Measurements from ENCODE around the gene POTEJ. TPM values are rescaled to one million over a fixed set of nuclear protein-coding genes. Genes with fewer than 3 reads are reported as not detected.
"Not testable (repeated sequence)": the region's sequence is repeated elsewhere in the genome, so short reads cannot be mapped to it uniquely, and the experiment has no call there.

Gene POTEJ
- total RNA-seq, 1 donor from 2014 or later, result not detected

GRCh38 chr2:130601648-130602302, 9.5 kb upstream of the POTEJ start:
- not testable (repeated sequence) for DNase-seq (ENCODE audit: extremely low read depth, low read depth, low spot score)

- not testable (repeated sequence) for DNase-seq (ENCODE audit: extremely low read depth, low read depth, low spot score)
Measured at GRCh38 chr2:130608276-130609001, 2.8 kb upstream of the POTEJ start.

- DNase-seq (ENCODE audit: extremely low read depth, low read depth, low spot score), result not testable (repeated sequence)
Measured at GRCh38 chr2:130609002-130609920, 2.0 kb upstream of the POTEJ start.

DNA sequence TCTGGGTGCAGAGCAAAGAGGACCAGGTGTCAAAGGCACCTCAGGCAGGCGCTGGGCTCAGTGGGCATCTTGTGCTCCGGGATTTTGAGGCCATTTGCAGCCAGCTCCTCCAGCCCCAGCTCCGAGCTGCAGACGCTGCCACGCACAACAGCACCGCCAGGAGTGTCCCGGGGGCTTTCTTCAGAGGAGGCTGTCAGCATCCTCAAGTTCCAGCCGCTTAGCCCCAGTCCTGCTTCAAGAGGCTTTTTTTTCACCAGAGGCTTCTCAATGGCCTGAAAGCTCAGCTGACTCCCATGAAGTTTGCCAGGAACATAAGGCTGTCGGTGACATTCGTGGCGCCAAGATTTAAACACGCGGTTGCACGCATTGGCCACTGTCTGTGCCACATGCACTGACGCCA, 754 bp upstream of the POTEJ start:
- DNase-seq (ENCODE audit: extremely low read depth, low read depth, low spot score), result not testable (repeated sequence)

DNA sequence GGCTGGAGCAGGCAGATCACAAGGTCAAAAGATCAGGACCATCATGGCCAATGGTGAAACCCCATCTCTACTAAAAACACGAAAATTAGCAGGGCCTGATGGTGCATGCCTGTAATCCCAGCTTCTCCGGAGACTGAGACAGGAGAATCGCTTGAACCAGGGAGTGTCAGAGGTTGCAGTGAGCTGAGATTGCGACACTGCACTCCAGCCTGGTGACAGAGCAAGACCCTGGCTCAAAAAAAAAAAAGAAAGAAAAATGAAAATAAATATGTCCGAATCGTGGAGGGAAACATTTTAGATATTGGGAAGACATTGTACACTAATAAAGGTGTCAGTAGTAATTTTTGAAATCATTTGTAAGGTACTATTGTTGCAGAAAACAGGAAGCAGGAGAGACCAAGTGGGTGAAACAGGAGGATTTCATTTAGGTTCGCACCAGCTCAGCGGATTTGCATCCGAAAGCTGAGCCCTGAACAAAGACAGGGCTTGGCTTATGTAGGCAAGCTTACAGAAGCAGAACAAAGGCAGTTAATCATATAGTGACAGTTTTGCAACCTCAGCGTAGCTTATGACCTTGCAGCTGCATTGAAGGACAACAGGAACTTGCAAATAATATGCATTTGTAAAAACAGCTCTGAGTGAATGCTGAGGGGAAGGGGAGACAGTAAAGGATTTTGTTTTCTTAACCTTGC, 17.7 kb downstream of the POTEJ start:
- not testable (repeated sequence) for DNase-seq (ENCODE audit: extremely low read depth, low read depth, low spot score)

DNA sequence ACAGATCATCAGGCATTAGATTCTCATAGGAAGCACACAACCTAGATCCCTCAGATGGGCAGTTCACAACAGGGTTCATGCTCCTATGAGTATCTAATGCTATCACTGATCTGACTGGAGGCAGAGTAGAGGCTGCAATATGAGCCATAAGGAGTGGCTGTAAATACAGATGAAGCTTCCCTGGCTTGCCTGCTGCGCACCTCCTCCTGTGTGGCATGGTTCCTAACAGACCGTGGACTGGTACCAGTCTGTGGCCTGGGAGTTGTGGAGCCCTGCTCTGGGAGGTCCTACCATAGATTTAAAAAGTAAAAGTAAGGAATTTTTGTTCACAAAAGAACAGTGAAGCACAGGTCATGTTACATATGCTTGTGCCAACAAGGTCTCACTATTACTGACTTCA, 27.7 kb downstream of the POTEJ start:
- not testable (repeated sequence) for DNase-seq (ENCODE audit: extremely low read depth, low read depth, low spot score)

- DNase-seq (ENCODE audit: extremely low read depth, low read depth, low spot score), result not testable (repeated sequence)
Measured at GRCh38 chr2:130641688-130642087, 30.4 kb downstream of the POTEJ start.

GRCh38 chr2:130649285-130649684, 38.0 kb downstream of the POTEJ start:
- DNase-seq (ENCODE audit: extremely low read depth, low read depth, low spot score), result not testable (repeated sequence)

- DNase-seq (ENCODE audit: extremely low read depth, low read depth, low spot score), result not testable (repeated sequence)
Measured at GRCh38 chr2:130664506-130664905, 53.3 kb downstream of the POTEJ start.

DNA sequence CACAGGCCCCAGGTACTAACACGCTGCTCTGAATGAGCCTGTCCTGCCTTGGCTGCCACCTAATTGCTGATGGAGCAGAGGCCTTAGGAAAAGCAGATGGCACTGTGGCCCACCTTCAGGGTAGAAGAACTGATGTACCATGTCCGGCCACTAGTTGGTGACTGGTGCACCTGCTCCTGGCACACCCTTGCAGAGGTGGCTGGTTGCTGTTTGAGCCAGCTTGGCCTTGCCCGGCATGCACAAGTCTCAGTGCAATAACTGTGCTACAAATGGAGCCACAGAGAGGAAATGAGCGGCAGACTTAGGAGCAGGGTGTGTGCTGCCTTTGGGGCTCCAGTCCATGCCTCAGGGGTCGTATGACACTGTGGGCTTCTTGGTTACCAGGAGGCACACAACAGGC, 54.4 kb downstream of the POTEJ start:
- not testable (repeated sequence) for DNase-seq (ENCODE audit: extremely low read depth, low read depth, low spot score)

GRCh38 chr2:130667516-130667915, 56.3 kb downstream of the POTEJ start:
- DNase-seq (ENCODE audit: extremely low read depth, low read depth, low spot score), result not testable (repeated sequence)

- DNase-seq (ENCODE audit: extremely low read depth, low read depth, low spot score), result not testable (repeated sequence)
Measured at GRCh38 chr2:130670026-130670745, 58.9 kb downstream of the POTEJ start.

- DNase-seq (ENCODE audit: extremely low read depth, low read depth, low spot score), result not testable (repeated sequence)
Measured at GRCh38 chr2:130692041-130692770, 81.0 kb downstream of the POTEJ start.

- DNase-seq (ENCODE audit: extremely low read depth, low read depth, low spot score), result not testable (repeated sequence)
Measured at GRCh38 chr2:130693474-130693873, 82.2 kb downstream of the POTEJ start.

DNA sequence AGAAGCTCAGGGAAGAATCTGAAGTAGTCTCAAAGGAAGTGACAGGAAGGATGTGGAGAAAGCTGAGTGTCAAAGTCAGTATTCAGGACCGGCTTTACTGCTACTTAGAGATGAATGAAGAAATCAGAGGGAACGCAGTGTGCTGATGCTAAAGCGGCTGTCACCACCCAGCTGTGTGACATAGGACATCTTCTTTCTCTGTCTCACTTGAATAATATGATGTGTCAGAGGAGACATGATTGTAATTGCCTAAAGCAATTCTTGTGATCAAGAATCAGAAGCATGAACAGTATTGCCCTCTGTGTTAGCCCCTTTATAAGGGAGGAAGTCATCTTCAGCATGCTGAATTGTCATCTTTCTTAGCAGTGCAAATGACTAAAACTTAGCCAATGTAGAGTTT, 92.0 kb downstream of the POTEJ start:
- DNase-seq (ENCODE audit: extremely low read depth, low read depth, low spot score), result not testable (repeated sequence)
